ENCODE measurements around the gene MED17.
"Not testable (repeated sequence)": the region's sequence is repeated elsewhere in the genome, so short reads cannot be mapped to it uniquely, and the experiment has no call there.

The MED17 gene

DNA sequence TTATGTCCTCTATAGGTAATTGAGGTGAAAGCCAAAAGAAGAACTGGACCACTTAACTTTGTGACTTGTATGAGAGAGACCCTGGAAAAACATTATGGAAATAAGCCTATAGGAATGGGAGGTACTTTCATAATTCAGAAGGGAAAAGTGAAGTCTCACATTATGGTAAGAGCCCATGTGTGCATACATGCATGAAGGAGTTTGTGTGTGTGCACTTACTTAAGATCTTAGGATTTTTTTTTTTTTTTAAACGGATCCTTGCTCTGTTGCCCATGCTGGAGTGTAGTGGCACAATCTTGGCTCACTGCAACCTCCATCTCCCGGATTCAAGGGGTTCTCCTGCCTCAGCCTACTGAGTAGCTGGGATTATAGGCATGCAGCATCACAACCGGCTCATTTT lies 26.8 kb upstream of the MED17 start:
- DNase-seq (ENCODE audit: low read depth in 3 of 3, low spot score in 1 of 3), result no peak

DNA sequence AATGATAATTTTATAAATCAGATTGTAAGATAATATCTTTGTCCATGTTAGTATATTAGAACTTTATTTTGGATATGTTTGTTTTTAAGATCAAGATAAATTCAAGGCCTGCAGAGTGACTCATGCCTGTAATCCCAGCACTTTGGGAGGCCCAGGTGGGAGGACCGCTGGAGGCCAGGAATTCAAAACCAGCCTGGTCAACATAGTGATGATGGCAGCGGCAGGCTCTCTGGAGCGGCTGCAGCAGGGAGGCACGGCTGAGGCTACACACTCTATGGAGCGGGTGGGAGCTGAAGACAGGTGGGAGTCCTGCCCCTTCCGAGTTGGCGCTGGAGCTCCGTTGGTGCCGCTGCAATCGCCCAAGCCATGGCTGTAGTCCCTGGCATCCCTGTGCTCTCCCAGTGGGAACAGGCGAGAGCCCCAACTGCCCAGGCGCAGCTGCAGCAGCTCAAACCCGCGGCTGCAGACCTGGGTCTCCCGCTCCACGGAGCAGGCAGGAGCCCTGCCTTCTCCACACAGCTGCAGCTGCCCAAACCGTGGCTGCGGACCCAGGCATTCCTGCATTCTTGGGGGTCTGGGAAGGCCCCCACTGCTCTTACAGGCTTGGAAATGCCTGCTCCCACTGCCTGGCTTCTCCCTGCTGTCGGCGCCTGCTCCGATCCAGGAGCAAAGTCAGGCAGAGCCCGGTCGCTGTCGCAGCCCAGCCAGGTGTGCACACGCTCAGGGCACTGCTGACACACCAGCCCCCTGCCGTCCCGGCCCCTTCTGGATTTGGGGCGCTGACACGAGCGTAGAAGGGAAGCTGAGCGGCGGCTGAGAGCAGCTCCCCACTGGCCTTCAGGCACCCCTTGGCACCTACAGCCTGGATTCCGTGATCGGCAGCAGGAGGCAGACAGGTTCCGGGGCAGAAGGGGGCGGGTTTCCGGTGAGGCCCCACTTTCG lies 25.9 kb upstream of the MED17 start:
- no peak for DNase-seq (ENCODE audit: low read depth in 3 of 3, low spot score in 1 of 3)

DNA sequence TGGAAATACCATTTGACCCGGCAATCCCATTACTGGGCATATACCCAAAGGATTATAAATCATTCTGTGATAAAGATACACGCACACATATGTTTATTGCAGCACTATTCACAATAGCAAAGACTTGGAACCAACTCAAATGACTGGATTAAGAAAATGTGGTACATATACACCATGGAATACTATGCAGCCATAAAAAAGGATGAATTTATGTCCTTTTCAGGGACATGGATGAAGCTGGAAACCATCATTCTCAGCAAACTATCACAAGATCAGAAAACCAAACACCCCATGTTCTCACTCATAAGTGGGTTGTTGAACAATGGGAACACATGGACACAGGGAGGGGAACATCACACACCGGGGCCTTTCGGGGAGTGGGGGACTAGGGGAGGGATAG lies 25.0 kb upstream of the MED17 start:
- DNase-seq (ENCODE audit: low read depth in 3 of 3, low spot score in 1 of 3), result not testable (repeated sequence)

DNA sequence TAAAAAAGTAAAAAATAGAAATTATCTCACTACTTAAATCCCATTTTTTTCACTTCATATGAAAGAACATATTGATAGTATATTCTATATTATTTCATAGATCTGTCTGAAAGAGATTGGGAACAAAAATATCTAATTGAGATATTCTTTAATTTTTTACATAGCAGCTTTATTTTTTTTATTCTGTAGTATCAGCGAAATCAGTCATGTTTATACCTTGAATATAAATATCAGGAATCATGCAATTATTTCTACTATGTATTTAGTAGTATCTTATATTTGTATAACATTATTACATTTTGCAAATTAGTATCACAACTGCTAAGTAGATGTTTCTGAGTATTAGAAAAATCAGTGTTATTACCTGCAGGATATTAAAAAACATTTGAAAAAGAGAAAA lies 22.2 kb upstream of the MED17 start:
- no peak for DNase-seq (ENCODE audit: low read depth in 3 of 3, low spot score in 1 of 3)

DNA sequence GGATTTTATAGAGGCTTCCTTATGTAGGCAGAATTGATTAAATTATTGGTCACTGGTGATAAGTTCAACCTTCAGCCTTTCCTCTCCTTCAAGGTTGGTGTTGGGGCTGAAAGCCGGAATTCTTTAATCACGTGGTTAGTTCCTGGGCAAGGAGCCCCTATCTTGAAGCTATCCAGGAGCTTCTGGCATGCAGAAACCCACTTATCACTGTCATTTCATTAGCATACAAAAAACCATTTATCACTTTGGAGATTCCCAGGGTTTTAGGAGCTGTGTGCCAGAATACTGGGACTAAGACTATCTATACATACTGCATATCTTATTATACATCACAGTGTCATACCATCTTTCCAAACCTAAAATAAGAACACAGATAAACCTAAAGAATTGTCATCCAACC lies 18.5 kb upstream of the MED17 start:
- DNase-seq (ENCODE audit: low read depth in 3 of 3, low spot score in 1 of 3), result no peak

DNA sequence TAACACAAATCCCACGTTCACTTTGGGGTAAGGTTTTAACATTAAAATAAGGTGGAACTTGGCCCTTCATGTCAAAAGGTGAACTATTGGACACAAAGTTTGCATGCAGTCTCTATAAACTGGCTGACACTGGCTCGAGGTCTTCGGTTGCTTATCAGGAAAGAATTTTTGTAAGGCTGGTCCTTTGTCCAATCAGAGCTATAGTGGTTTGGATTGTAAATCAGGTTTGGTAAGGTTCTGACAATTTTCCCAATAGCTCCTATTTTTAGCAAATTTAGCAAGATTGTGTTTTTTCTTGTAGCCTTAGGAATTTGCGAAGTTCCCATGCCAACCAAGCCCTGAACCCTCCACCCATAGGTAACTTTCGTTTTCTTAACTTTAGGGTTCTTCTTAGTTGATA lies 17.6 kb upstream of the MED17 start:
- no peak for DNase-seq (ENCODE audit: low read depth in 3 of 3, low spot score in 1 of 3)

DNA sequence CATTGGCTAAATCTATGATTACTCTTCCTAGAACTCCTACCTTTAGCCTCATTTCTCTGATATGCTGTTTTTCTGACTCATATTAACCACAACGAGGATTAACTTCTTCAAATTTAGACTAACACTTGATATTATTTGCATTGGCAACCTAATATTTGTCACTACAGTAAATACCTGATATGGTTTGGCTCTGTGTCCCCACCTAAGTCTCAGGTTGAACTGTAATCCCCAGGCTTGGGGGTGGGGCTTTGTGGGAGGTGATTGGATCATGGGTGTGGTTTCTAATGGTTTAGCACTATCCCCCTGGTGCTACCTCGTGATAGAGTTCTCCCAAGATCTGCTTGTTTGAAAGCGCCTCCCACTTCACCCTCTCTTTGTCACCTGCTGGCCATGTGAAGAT lies 17.1 kb upstream of the MED17 start:
- no peak for DNase-seq (ENCODE audit: low read depth in 3 of 3, low spot score in 1 of 3)

DNA sequence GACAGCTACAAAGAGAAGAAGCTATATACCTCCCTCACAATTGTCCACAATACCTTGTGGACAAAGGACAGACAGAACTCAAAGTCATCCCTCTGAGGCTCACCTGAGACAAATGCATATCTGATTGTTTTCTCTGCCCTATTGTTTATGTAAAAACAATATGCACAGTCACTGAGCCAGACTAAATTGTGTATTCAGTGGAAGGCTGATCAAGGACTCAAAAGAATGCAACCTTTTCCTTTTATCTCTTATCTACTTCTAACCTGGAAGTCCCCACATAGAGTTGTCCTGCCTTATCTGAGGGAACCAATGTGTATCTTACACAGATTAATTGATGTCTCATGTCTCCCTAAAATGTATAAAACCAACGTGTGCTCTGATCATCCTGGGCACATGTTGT lies 13.9 kb upstream of the MED17 start:
- DNase-seq (ENCODE audit: low read depth in 3 of 3, low spot score in 1 of 3), result no peak

DNA sequence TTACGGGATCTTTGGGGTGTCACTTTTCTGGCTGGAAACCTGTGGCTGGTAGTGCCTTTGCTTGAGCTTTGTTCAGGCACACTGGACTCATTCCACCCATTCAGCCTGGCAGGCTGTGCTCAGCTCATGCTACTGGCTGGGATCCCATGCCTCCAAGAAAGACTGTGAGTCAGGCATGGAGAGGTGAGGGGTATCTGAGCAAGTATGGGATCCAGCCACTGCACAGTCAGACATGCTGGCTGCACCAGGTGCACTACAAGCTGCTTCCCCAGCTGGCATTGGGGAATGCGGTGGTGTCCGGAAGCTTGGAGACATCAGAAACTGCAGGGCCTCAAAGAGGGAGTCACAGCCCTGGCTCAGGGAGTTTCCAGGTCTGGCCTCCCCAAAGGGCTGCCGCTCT lies 12.0 kb upstream of the MED17 start:
- DNase-seq (ENCODE audit: low read depth in 3 of 3, low spot score in 1 of 3), result no peak

DNA sequence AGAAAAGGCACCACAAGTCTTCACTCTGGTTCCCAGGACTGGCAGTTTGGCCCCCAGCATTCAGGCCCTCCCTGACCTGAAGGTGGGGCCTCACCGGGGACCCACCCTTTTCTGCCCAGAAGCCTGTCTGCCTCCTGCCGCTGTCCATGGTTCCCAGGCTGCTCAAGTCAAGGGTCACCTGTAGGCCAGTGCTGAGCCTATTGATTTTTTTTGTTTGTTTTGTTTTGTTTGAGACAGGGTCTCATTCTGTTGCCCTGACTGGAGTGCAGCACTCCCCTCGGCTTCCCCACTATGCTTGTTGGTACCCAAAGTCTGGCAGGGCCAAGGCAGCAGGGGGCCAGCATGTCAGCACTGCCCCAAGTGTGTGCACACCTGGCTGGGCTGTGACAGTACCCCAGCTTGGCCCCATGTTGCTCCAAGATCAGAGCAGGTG lies 11.0 kb upstream of the MED17 start:
- no peak for DNase-seq (ENCODE audit: low read depth in 3 of 3, low spot score in 1 of 3)

DNA sequence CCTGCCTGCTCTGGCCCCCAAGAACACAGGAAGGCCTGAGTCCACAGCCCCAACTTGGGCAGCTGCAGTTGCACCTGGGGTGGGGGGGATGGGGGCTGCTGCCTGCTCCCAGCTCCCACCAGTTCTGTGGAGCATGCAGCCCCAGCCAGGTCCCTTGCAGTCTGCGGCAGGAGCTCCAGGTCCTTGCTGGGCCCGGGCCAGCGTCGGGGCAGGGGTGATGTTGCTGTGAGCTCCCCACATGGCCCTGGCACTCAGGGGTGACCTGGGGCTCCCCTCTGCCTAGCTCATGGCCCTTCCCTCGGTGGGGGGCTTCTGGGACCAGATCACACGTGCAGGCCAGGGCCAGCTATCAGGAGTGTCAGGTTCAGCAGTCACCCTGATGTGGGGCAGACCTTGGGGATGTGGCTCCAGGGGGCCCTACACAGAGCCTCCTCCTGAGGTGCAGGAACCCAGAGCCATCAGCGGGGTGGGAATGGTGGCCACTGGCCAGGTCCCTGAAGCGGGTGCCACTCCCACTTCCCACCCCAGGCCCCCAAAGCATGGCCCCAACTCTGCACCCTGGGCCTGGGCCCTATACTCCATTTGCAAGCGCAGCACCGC lies 10.4 kb upstream of the MED17 start:
- DNase-seq (ENCODE audit: low read depth in 3 of 3, low spot score in 1 of 3), result no peak

DNA sequence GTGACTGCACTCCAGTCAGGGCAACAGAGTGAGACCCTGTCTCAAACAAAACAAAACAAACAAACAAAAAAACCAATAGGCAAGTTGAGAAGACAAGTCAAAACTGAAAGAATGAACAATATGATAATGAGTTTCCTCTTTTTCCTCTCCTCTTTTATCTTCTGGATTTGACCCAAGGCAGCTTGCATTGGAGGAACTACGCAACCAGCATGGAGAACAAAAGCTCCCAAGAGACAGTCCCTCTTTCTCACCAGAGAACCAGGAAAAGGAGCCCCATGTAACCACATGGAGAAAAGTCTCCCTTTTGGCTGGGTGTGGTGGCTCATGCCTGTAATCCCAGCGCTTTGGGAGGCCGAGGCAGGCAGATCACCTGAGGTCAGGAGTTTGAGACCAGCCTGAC lies 9.5 kb upstream of the MED17 start:
- DNase-seq (ENCODE audit: low read depth in 3 of 3, low spot score in 1 of 3), result not testable (repeated sequence)

DNA sequence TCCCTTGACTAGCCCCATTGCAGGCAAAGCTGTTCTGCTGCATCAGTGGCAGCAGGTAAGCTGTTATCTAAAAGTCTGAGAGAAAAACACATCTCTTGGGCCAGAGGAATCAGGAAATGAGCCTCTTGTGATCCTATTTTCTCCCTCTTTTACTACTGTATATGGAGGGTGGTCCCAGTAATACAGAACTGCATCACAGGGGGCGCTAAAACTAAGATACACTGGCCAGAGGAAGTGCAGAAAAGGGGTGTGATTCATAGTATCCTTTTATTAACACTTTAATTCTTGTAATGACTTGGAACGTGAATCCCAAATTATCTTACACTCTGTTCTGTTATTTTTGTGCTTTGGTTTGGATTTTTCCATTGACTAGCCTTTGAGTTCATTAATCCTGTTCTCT lies 8.8 kb upstream of the MED17 start:
- DNase-seq (ENCODE audit: low read depth in 3 of 3, low spot score in 1 of 3), result no peak

DNA sequence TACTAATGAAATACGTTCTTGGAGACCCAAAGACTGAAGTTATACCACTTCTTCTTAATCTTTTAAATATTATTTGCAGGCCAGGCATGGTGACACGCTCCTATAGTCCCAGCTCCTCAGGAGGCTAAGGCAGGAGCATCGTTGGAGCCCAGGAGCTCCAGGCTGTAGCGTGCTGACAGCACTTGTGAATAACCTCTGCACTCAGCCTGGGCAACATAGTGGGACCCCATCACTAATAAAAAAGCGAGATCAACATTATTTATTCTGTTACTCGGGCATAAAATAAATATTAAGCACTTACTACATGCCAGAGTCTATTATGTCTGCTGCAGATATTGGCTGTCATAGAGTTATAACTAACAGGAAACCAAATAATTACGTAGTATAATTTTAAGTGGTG lies 720 bp upstream of the MED17 start:
- no peak for DNase-seq (ENCODE audit: low read depth in 3 of 3, low spot score in 1 of 3)

DNA sequence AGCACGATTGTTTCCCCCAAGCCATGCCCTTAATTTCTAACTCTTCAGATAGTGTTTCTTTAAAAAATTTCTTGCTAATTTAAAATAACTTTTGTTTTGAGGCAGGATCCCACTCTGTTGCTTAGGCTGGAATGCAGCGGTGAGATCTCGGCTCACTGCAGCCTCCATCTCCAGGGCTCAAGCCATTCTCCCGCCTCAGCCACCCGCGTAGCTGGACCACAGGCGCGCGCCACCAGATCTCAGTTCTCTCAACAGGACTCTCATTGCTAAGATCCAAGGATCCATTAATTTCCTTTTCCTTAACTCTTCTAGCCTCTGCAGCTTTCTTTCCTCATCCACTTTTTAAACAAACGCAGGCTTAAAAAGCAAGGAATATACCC lies 327 bp upstream of the MED17 start:
- no peak for DNase-seq (ENCODE audit: low read depth in 3 of 3, low spot score in 1 of 3)

DNA sequence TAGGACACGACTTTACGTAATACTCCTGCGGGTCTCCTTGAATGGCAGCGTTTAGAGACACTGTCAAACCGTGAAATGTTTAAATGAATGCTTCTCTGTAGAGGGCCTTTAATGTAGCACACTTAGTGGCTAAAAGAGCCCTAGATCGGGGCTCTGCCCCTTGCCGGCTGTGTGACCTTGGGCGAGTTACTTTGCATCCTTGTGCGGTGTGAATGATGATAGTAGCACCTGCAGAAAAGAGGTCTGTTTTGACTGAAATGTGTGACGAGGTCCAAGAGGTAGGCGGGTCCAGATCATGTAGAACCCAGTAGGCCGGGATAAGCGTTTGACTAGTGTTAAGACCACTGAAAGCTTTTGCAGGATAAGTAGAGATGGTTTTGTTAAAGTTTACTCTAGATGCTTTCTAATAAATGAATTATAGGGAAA lies 866 bp downstream of the MED17 start:
- no peak for DNase-seq (ENCODE audit: low read depth in 3 of 3, low spot score in 1 of 3)

DNA sequence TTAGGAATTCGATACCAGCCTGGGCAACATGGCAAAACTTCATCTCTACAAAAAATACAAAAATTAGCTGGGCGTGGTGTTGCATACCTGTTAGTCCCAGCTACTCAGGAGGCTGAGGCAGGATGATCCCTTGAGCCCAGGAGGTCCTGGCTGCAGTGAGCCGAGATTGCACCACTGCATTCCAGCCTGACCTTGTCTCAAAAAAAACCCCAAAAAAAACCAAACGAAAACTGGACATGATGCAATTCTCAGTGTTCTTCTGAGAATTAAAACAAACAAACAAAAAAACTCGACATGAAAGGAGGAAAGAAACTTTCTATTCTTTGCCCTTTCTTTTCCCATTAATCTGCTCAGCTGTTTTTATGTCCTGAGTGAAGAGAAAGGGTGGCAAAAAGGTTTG lies 7.4 kb downstream of the MED17 start:
- no peak for DNase-seq (ENCODE audit: low read depth in 3 of 3, low spot score in 1 of 3)

DNA sequence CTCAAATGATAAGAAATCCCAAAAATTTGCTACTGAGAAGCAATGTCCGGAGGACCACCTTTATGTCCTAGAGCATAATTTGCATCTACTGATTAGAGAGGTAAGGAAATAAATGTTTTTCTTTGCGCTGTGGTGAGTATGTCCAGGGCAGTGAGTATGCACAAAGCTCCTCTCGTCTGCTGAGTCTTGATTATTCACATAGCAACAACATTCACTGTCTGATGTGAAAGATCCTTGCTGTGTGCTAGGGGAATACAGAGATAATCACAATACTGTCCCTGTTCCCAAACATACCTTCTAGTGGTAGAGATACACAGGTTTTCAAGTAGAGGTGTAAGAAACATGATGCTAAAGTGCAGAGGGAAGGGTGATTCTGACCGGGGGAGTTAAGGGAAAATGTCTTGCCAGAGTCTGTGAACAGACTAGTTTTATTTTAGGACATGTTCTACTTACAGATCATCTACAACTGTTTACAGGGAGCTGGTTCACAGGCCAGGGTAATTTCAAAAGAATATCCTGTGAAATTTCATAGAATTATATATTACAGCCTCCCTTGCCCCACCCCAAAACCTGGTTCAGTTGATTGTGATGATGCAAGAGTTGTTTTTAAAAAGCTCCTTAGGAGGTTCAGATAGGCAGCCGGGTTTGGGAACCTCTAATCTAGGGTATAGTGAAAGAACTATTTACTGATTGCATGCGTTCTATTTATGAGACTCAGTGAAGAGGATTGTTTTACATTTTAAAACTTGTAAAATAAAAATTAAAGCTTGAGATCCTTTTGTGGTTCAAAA lies 12.6 kb downstream of the MED17 start:
- no peak for DNase-seq (ENCODE audit: low read depth in 3 of 3, low spot score in 1 of 3)

DNA sequence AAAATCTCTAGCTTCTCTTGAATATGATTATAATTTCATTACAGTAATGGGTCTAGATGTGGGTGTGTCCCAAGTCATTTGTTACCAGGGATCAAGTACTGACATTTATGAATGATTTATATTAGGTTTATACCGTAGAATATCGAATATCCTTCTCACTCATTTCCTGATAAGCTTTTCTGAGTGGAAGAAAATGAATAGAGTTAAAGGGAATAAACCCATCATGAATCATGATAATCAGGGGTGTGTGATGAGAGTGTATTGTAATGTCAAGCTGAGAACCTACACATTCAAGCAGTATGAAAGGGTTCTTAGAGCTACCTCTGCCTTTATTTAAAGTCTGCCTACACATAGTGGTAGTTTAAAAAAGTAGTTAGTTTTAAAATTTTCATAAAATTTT lies 17.3 kb downstream of the MED17 start:
- no peak for DNase-seq (ENCODE audit: low read depth in 3 of 3, low spot score in 1 of 3)

DNA sequence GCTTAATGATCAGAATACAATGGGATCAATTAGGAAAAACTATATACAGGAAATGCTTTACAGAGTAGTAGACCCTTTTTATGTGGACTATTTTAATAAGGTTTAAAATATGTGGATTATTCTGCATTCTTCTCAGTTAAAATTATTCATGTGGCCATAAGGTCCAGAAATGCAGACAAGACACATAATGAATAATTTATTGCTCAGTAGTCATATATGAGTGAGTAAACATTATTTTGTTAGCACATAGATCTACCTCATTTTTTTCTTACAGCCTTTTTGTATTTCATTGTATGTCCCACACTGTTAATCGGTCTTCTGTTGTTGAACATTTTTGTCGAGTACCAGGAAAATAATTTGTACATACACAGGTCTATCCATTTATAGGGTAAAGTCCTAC lies 20.8 kb downstream of the MED17 start:
- no peak for DNase-seq (ENCODE audit: low read depth in 3 of 3, low spot score in 1 of 3)

DNA sequence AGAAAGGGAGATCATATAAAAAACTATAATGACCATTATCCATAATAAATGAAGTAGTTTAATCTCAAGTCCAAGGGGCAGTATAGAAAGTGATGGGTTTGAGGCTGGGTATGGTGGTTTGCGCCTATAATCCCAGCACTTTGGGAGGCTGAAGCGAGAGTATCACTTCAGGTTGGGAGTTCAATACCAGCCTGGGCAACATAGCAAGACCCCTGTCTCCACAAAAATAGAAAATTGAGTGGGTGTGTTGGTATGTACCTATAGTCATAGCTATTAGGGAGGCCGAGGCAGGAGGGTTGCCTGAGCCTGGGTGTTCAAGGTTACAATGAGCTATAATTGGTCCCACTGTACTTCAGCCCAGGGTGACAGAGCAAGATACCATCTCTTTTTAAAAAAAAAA lies 23.9 kb downstream of the MED17 start:
- no peak for DNase-seq (ENCODE audit: low read depth in 3 of 3, low spot score in 1 of 3)

DNA sequence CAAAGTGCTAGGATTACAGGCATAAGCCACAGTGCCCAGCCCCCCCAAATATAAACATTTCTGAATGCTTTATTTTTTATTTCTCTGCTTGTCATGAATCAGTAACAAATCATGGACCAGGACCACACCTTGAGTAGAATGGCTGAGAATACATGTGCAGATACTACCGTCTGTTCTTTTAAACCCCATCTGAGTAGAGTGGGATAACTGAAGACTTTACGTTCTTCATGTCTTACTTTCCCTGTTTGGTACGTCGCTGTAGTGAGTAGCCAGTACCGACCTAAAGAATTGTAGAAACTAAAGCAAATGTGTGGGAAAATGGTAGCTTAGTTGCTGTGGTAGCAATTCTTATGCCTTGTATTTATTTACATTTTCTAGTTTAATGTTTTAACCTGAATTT lies 29.9 kb downstream of the MED17 start:
- DNase-seq (ENCODE audit: low read depth in 3 of 3, low spot score in 1 of 3), result no peak
